Transverse colon (tissue), 4 donors: ENCODE measurements around the gene URGCP.

ENCODE experiments used
- EP300 ChIP-seq: sonication (generic); formaldehyde crosslinking; IDR thresholded peaks from one replicate; pipeline ENCODE4 v1.6.1; 2017; ENCODE audit warnings: antibody characterized with exemption, low read depth
- POLR2A ChIP-seq: fragments of 450-650 bp; IDR thresholded peaks from one replicate; pipeline ENCODE4 v1.6.1; 2016; ENCODE audit warnings: antibody characterized with exemption, mild to moderate bottlenecking, moderate library complexity
- POLR2AphosphoS5 ChIP-seq, 3 donors: sonication (generic); formaldehyde crosslinking; IDR thresholded peaks; one replicate each; pipeline ENCODE4 v1.6.1; 2016; ENCODE audit warnings: antibody characterized with exemption in 3 of 3
- TF ChIP-seq, protein P1 (sequence below), 5 experiments: fragments of 200-600 bp in 3 of 5; fragments of 450-650 bp in 2 of 5; sonication (generic) in 3 of 5; IDR thresholded peaks; 1 replicate in 2 of 5; 2 replicates in 3 of 5; pipeline ENCODE4 v1.5.1; 2016 to 2017; ENCODE audit warnings: antibody characterized with exemption in 5 of 5, inconsistent platforms in 3 of 5, mild to moderate bottlenecking in 2 of 5, moderate library complexity in 1 of 5

DNA sequence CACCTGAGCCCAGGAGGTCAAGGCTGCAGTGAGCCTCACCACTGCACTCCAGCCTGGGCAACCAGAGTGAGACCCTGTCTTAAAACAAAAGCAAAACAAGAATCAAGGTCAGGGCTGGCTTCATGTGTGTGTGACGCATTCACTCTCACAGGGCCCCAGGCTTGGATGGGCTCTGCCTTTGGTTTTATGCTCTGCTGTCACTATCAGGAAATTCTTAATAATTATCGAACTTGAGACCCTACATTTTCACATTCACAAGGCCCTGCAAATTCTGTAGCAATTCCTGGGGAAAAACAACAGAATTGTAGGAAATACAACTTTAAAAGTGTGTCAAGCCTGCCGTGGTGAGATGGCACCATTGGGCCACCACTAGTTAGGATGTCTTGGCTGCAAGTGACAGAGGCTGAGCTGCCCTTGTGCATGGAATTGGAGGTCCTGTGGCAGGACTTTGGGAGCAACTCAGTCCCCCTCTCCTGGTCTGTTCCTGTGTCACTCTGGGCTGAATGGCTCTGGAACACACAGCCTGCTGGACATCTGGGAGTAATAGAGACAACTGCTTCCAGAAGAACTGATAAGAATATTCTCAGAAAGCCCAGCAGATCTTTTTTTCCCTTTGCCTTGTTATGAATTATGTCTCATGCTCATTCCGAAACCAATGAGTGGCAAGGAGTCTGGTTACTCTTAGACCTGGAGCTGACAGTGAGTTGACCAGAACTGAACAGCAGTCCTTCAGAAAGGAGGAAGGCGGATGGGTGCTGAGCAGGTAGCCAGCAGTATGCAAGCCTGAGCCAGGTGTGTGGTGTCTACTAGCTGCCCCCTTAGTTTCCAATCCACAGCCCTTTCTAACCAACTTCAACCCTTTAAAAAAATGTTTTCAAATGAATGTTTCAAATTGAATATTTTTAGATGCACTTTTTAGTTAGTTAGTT lies 23.4 kb upstream of the URGCP start:
- no peak for TF ChIP-seq POLR2AphosphoS5 (IDR thresholded peaks at IDR 0.05)
- no peak for TF ChIP-seq EP300
- TF ChIP-seq, protein P1, sequence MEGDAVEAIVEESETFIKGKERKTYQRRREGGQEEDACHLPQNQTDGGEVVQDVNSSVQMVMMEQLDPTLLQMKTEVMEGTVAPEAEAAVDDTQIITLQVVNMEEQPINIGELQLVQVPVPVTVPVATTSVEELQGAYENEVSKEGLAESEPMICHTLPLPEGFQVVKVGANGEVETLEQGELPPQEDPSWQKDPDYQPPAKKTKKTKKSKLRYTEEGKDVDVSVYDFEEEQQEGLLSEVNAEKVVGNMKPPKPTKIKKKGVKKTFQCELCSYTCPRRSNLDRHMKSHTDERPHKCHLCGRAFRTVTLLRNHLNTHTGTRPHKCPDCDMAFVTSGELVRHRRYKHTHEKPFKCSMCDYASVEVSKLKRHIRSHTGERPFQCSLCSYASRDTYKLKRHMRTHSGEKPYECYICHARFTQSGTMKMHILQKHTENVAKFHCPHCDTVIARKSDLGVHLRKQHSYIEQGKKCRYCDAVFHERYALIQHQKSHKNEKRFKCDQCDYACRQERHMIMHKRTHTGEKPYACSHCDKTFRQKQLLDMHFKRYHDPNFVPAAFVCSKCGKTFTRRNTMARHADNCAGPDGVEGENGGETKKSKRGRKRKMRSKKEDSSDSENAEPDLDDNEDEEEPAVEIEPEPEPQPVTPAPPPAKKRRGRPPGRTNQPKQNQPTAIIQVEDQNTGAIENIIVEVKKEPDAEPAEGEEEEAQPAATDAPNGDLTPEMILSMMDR (IDR thresholded peaks at IDR 0.05), result no peak
- no peak for TF ChIP-seq POLR2A
